Mesothelial cell of epicardium (in vitro differentiated cells): ENCODE results near the gene HEXA. TPM values are rescaled to one million over a fixed set of nuclear protein-coding genes. Genes with fewer than 3 reads are reported as not detected.
A peak's percentile ranks its signal among the peaks of the same experiment; 100 is the strongest.

Source experiments
- DNase-seq, 2 experiments: peaks; one replicate each; pipeline ENCODE4 v3.0.0; 2021; ENCODE audit warnings: low spot score in 2 of 2; ENCODE audit not compliant: unreplicated experiment in 2 of 2
- H3K27ac Mint-ChIP-seq: 2 replicates; pipeline ENCODE4 v1.8.0; 2021; ENCODE audit warnings: mixed read lengths
- H3K27me3 Mint-ChIP-seq: 2 replicates; pipeline ENCODE4 v1.8.0; 2021; ENCODE audit warnings: low read depth, mixed read lengths
- H3K36me3 Mint-ChIP-seq: 2 replicates; pipeline ENCODE4 v1.8.0; 2021; ENCODE audit warnings: mixed read lengths
- H3K4me1 Mint-ChIP-seq: 2 replicates; pipeline ENCODE4 v1.8.0; 2021; ENCODE audit warnings: mixed read lengths
- H3K4me3 Mint-ChIP-seq: 2 replicates; pipeline ENCODE4 v1.8.0; 2021; ENCODE audit warnings: mild to moderate bottlenecking, moderate library complexity, mixed read lengths
- H3K9me3 Mint-ChIP-seq: 2 replicates; pipeline ENCODE4 v1.8.0; 2021; ENCODE audit warnings: mixed read lengths
- total RNA-seq: library from RNA; stranded (reverse); gene quantifications from 3 replicates; pipeline ENCODE4 v1.2.1, GENCODE V29; 2021
- TF ChIP-seq, protein P1 (sequence below): fragments of 200-600 bp; sonication (generic); IDR thresholded peaks from one replicate; pipeline ENCODE4 v1.5.0; 2021; ENCODE audit warnings: antibody characterized with exemption; ENCODE audit not compliant: unreplicated experiment

HEXA gene
- total RNA-seq, 1 donor from 2014 or later, result 98.6 TPM

DNA sequence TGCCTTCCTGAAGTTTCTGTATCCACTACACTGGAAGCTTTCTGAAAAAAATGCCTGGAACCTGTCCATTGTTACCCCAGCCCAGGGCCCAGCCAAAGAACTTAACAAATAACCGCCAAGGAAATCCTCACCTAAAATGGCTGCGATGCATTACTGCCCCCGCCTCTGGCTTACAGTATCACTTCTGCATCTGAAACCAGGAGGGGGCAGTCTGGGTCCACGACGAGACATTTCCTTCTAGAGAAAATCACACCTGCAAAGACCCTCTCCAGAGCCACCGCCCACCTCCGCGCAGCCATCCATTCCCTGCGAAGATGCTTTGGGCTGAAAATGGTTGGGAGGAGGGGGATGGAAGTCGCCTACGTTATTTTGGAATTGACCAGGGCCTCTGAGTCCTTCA, 33.4 kb downstream of the HEXA start:
- no peaks in the 10 kb centered on the region for H3K27me3 Mint-ChIP-seq
- TF ChIP-seq, protein P1, sequence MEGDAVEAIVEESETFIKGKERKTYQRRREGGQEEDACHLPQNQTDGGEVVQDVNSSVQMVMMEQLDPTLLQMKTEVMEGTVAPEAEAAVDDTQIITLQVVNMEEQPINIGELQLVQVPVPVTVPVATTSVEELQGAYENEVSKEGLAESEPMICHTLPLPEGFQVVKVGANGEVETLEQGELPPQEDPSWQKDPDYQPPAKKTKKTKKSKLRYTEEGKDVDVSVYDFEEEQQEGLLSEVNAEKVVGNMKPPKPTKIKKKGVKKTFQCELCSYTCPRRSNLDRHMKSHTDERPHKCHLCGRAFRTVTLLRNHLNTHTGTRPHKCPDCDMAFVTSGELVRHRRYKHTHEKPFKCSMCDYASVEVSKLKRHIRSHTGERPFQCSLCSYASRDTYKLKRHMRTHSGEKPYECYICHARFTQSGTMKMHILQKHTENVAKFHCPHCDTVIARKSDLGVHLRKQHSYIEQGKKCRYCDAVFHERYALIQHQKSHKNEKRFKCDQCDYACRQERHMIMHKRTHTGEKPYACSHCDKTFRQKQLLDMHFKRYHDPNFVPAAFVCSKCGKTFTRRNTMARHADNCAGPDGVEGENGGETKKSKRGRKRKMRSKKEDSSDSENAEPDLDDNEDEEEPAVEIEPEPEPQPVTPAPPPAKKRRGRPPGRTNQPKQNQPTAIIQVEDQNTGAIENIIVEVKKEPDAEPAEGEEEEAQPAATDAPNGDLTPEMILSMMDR, result no peak
- no peak for DNase-seq
- H3K36me3 Mint-ChIP-seq, result peaks cover 14% of the 10 kb centered on the region
- H3K27ac Mint-ChIP-seq, result no peak overlapping the region
- H3K4me3 Mint-ChIP-seq, result no peak overlapping the region
- H3K4me1 Mint-ChIP-seq, result peaks cover 8% of the 10 kb centered on the region
- H3K9me3 Mint-ChIP-seq, result no peaks in the 10 kb centered on the region

DNA sequence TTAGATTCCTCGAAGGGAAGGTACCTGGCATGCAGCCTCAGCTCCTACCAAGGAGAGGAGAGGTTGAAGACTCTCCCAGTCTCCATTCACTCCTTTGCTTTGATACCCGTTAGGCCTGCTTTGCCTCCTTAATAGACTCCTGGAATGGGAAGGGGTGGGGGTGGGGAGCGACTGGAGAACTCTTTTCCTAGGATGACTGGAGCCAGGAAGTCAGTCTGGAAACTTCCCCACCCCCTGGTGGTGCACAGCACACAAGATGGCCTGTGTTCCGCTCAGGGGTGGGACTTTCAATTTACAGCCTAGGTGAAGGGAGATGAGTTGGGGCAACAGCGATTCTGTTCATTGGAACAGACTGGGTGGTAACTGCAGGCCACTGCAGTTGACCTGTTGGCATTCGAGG, 34.5 kb downstream of the HEXA start:
- TF ChIP-seq, protein P1, result peak; percentile 48
- no peaks in the 10 kb centered on the region for H3K9me3 Mint-ChIP-seq
- H3K36me3 Mint-ChIP-seq, result peaks cover 15% of the 10 kb centered on the region
- H3K4me3 Mint-ChIP-seq, result no peak overlapping the region
- H3K27ac Mint-ChIP-seq, result no peak overlapping the region
- peaks cover 8% of the 10 kb centered on the region for H3K4me1 Mint-ChIP-seq
- no peaks in the 10 kb centered on the region for H3K27me3 Mint-ChIP-seq
- DNase-seq, result no peak

DNA sequence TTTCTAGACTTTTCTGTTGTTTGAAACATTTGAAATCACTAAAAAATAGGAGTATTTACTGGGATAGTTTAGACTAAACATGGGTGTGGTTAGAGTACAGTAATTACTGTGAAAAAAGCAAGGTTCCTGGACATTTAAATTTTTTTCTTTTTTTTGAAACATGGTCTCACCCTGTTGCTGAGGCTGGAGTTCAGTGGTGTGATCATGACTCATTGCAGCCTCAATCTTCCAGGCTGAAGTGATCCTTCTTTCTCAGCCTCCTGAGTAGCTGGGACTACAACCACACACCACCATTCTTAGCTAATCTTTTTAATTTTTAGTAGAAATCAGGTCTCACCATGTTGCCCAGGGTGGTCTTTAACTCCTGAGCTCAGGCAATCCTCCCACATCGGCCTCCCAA, 35.4 kb downstream of the HEXA start:
- DNase-seq, result no peak
- TF ChIP-seq, protein P1, result no peak
- Mint-ChIP-seq H3K4me3 (no peak overlapping the region), H3K27me3 (no peaks in the 10 kb centered on the region), H3K4me1 (peaks cover 8% of the 10 kb centered on the region), H3K36me3 (peaks cover 11% of the 10 kb centered on the region), H3K27ac (no peak overlapping the region), H3K9me3 (no peaks in the 10 kb centered on the region)

DNA sequence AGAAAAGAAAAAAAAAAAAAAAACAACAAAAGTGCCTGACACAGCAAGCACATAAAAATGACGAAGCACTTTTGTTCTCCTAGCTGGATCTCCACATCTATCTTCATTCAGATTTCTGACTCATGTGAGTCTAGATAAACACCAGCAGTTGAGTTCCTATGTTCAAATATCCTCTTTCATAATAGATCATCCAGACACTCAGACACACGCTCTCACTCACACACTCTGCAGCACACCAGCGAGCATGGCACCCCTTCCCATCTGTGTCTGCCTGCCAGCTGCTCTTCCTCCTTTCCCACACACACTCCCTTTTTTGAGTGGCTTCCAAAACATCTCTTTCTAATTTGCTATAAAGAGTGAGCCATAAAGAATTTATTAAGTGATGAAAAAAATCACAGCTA, 36.0 kb downstream of the HEXA start:
- Mint-ChIP-seq H3K4me1 (peaks cover 8% of the 10 kb centered on the region), H3K4me3 (no peak overlapping the region), H3K27ac (peak overlapping the region; percentile 13), H3K27me3 (no peaks in the 10 kb centered on the region), H3K9me3 (no peaks in the 10 kb centered on the region), H3K36me3 (peaks cover 9% of the 10 kb centered on the region)
- TF ChIP-seq, protein P1, result no peak
- DNase-seq, result no peak

DNA sequence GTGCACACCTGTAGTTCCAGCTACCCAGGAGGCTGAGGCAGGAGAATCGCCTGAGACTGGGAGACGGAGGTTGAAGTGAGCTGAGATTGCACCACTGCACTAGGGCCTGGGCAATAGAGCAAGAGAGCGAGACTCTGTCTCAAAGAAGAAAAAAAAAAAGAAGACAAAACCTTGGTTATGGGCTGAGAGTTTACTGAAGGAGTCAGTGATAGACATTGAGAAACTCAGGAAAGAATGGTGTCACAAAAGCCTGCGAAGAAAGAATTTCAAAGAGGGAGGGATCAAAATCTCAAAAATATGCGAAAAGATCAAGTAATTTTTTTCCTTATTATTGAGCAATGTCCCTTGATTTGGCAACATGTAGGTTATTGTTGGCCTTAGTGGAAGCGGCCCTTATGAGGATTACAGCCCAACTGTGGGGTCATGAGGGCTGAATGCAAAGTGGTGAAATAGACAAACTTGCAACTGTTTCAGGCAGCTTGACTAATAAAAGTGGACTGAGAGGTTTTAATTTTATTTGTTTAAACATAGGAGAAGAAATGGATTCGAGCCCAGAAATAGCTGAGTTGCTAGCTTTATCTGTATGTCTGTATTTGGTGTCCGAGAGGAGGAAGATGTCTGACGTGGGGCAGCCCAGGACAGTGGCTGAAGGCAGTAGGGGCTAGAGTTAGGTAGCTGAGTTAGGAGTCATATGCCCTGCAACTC, 37.0 kb downstream of the HEXA start:
- H3K27ac Mint-ChIP-seq, result no peak overlapping the region
- H3K4me3 Mint-ChIP-seq, result no peak overlapping the region
- peaks cover 10% of the 10 kb centered on the region for H3K36me3 Mint-ChIP-seq
- TF ChIP-seq, protein P1, result no peak
- no peaks in the 10 kb centered on the region for H3K9me3 Mint-ChIP-seq
- no peak for DNase-seq
- no peaks in the 10 kb centered on the region for H3K27me3 Mint-ChIP-seq
- H3K4me1 Mint-ChIP-seq, result peaks cover 8% of the 10 kb centered on the region

DNA sequence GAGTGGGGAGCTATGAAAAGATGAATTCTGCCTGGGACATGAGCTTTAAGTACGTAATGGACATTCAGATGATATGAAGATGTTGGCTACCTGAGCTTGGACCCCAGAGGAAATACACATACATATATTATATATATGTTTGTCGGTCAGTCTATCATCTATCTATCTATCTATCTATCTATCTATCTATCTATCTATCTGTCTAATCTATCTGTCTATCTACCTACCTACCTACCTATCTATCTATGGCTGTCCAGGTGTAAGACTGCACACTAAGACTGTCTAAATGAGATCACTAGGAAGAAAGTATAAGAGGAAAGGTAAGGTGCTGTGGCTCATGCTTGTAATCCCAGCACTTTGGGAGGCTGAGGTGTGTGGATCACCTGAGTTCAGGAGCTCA, 37.7 kb downstream of the HEXA start:
- Mint-ChIP-seq H3K4me3 (no peak overlapping the region), H3K36me3 (peaks cover 10% of the 10 kb centered on the region), H3K9me3 (no peaks in the 10 kb centered on the region), H3K4me1 (peaks cover 8% of the 10 kb centered on the region), H3K27ac (no peak overlapping the region), H3K27me3 (no peaks in the 10 kb centered on the region)
- TF ChIP-seq, protein P1, result no peak
- no peak for DNase-seq
